NCI-H82 treated with DMSO at 0.1 percent for 48 hours (cell line): Measurements from ENCODE around the gene STK11.

Experiments
- DNase-seq: peaks from one replicate; lab custom pipeline; 2025; ENCODE audit not compliant: unreplicated experiment; lab: John Stamatoyannopoulos, UW

Gene STK11

DNA sequence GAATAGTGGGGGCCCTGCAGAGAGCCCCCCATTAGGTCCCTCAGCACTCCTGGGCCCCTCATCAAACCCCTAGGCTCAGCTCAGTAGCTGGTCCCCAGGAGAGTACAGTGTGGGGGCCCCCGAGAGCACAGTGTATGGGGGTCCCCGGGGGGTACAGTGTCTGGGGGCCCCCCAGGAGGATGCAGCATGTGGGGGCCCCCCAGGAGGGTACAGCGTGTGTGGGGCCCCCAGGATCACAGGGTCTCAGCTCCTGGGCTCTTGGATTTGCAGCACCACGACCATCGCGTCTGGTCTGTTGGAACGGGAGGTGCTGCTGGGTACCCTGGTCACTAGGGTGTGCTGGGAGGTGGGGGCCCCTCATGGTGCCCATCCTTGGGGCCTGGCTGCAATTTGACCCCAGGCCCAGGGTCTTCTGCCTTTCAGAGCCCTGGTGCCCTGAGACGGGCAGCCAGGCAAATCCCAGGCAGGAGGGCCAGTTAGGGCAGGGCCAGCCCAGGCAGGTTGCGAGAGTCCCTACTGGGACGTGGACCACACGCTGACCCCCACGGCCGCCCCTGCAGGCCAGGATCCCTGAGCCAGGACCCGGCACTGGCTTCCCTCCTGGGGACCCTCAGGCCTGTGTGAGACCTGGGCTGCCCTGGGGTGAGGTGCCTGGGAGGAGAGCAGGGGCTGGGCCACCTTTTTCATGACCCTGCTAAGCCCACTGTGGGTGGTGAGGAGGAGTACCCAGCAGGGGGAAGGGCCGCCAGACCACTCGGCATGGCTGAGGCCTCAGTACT is 18.7 kb downstream of the STK11 start:
- no peak for DNase-seq

DNA sequence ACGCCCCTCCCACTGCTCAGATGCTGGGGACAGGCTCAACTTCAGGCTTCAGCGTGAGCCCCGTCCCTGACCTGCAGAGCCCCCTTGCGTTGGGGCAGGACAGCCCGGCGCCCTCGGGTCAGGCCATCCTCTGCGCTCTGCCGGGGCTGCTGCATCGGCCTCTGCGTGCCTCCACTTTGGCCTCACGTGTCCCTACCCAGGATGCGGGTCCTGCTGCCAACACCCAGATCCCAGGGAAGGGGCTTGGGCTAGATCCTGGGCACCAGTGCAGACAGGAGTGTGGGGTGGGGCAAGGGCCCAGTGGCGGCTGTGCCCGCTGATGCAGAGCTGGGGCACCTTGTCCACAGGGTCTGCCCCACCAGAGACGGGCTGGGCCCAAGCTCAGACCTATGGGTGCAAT is 19.3 kb downstream of the STK11 start:
- DNase-seq = no peak

DNA sequence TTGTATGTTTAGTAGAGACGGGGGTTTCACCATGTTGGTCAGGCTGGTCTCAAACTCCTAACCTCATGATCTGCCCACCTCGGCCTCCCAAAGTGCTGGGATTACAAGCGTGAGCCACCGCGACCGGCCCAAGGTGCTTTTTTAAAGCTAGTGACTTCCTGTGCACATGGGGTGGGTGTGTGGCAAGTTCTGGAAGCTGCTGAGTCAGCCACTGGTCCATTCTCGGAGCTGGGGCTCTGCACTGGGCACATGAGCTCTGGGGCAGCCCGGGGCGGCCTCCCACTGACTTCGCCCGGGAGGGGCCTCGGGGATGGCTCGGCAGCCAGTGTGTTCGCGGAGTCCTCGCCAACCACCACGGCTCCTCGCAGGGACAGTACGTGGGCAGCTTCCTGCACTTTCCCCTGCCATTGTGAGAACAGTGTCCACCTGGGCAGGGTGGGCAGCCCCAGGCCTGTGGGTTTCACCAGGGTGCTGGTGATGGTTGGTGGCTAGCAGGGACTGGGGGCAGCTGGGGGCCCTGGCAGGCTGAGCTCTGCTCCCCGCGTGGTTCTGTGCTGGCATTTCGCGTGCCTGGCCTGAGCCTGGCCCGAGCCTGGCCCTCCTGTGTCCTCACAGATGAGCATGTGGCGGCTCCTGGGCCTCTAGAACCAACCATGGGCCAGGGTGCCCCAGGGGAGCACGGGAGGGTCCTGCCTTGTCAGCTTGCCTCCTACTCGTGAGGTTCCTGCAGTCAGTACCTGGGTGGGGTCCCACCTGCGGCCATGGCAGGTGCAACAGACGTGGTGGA is 20.1 kb downstream of the STK11 start:
- DNase-seq = no peak

DNA sequence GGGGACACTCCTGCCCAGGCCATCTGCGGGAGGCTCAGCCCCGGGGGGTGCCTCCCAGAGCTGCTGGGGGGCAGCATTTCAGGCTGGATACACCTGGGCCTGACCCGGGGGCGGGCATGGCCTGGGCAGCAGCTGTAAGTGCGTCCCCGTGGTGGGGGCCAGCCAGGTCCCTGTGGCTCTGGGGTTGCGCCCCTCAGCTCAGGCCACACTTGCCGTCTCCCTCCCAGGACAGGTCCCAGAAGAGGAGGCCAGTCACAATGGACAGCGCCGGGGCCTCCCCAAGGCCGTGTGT is 20.6 kb downstream of the STK11 start:
- no peak for DNase-seq

DNA sequence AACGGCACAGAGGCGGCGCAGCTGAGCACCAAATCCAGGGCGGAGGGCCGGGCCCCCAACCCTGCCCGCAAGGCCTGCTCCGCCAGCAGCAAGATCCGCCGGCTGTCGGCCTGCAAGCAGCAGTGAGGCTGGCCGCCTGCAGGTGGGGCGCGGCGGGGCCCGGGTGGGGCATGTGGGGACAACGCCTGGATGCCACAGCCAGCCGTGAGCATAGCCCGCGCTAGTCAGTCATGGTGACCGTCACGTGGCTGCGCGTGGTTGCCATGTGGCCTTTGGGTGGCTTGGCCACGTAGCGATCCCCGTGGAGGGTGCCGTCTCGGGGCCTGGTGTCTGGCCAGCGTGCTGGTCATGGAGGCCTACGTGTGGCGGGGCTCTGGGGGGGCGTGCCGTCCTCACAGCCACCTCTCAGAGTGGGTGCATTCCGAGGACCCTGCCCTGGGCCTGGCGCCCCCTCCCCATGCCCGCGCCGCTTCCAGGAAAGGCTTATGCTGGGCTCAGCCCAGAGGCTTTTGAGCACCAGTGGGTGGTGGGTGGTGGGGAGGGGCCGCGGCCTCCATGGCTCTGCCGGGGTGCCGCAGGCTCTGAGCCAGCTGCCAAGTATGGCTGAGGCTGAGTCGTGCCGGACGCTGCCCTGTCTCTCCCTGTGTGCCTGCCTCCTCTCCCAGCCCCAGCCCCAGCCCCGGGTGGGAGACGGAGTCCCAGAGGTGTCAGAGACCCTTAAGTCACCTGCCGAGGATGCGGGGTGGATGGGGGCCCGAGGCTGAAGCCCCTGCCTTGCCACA is 21.1 kb downstream of the STK11 start:
- no peak for DNase-seq

DNA sequence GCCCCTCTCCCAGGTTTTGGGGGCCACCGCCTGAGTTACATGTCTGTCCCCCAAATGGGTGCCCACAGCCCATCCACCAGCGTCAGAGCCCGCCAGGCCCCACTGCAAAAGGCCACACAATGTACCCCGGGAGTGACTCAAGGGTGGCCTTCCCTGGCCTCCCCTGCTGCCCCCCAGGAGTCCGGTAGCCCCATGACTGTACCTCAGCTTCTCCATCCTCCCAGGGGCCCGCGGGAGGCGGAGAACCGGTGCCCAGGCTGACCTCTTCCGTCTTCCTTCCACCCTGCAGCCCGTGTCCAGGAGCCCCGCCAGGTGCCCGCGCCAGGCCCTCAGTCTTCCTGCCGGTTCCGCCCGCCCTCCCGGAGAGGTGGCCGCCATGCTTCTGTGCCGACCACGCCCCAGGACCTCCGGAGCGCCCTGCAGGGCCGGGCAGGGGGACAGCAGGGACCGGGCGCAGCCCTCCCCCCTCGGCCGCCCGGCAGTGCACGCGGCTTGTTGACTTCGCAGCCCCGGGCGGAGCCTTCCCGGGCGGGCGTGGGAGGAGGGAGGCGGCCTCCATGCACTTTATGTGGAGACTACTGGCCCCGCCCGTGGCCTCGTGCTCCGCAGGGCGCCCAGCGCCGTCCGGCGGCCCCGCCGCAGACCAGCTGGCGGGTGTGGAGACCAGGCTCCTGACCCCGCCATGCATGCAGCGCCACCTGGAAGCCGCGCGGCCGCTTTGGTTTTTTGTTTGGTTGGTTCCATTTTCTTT is 21.9 kb downstream of the STK11 start:
- no peak for DNase-seq

DNA sequence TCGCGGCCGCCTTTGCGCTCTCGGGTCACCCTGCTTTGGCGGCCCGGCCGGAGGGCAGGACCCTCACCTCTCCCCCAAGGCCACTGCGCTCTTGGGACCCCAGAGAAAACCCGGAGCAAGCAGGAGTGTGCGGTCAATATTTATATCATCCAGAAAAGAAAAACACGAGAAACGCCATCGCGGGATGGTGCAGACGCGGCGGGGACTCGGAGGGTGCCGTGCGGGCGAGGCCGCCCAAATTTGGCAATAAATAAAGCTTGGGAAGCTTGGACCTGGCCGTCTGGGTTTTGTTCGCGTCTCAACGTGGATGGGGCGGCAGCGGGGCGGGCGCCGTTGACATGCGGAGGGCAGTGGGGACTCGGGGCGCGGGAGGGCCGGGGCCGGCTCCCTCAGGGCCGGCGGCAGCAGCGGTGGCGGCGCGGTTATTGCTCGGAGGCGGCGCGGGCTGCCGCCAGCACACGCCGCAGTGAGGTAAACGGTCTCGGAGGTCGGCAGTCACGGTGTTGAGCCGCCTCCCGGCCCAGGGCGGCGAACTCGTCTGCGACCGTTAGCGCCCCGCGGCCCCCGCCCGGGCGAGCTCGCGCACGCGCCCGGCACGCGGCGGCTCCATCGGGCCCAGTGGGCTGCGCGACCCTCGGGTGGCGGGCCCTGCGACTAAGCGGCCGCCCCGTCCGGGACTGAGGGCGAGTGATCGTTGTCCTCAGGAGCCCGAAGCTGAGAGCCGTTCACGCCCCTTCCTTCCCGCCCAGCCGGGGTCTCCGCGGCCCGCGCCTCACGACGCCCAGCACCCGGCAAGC is 22.8 kb downstream of the STK11 start:
- DNase-seq = no peak

DNA sequence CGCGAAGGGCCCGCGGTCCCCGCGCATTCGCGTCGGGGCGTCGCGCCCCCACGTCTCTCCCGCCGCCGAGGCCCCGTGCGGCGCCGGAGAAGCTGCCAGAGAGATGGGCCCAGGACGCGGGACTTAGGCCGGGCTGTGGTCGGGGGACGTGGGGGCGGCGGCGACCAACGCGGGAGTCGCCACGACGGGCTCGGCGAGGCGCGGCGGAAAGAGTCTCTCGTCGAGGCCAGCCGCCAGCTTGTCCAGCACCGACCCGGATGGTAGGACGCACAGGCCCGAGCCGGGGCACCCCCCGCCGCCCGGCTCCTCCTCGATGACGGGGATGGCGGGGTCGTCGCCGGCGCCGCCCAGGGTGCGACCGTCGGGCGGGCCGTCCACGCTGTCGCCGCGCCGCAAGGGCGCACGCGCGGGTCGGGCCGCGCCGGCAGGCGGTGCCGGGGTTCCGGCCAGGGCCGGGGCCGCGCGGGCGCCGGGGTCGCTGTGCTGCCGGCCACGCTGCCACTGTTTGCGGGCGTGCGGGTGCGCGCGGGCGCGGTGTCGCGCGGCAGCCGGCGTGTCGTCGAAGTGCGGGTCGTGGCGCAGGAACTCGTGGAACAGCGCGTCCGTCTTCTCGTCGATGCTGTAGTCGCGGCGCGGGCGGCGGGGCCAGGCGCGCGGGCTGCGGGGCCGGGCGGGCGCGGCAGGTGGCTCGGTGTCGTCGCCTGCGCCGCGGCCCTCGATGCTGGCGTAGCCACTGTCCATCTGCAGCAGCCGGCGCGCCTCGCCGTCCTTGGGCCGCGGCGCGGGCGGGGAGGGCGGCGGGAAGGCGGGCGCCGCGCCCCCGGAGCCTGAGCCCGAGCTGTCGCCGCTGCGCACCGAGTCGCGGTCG is 23.7 kb downstream of the STK11 start:
- DNase-seq = no peak

DNA sequence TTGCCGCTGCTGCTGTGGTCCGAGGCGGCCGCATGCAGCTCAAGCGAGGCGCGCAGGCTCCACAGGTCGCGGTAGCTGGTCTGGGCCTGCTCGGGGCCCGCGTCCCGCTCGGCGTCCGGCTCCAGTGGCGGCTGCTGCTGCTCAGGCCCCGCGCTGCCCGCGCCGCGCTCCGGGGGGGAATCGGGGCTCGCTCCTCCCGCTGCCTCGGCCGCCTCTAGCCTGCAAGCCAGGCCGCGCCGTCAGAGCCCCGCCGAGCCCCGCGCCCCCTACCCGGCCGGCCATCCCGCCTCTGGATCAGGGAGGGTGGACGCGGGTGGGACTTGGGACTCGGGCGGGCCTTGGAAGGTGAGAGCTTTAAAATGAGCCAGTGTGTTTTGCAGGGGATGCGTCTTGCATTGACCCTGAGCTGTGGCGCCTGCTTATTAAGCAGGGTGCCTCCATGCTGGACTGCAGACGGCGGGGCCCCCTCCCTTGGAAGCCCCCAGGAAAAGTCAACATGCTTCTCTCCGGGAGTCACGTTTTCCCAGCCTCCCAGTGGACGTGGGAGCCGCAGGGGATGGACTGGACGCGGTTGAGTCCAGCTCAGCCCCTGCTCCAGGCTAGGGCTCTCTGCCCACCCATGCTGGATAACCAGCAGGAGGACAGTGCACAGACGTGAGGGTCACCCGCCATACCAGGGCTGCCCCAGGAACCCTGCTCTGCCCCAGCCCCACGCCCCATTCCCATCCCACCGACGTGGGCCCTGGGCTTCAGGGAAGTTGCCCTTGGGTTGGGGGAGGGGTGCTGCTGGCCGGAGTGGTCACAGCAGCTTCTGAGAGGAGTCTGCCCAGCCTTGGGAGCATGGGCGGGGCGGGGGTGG is 24.6 kb downstream of the STK11 start:
- no peak for DNase-seq

DNA sequence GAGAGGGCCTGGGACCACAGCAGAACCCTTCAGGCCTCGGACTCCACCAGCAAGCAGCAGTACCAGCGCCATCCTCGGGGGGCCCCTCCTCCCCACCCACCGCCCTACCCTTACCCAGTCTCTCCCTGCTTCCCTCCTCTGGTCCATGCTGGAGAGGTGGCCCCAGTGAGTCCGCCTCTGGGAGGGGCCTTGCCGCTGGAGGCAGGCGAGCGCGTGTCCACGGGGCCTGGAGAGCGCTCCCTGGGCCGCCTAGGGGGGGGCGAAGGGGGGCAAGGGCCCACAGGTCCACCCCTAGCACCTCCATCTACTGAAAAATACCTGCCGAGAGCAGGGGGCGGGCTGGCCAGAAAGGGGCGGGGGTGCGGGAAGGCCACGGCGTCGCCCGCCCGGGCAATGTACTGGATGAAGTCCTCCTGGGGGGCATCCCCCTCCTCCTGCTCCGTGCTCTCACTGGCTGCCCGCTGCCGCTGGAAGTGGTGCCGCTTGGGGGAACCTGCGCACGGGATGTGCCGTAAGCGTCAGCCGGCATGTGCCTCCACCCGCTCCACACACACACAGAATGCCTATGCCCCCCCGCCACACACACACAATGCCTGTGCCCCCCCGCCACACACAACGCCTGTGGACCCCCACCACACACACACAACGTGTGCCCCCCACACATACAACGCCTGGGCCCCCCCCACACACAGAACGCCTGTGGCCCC is 25.4 kb downstream of the STK11 start:
- DNase-seq = no peak

DNA sequence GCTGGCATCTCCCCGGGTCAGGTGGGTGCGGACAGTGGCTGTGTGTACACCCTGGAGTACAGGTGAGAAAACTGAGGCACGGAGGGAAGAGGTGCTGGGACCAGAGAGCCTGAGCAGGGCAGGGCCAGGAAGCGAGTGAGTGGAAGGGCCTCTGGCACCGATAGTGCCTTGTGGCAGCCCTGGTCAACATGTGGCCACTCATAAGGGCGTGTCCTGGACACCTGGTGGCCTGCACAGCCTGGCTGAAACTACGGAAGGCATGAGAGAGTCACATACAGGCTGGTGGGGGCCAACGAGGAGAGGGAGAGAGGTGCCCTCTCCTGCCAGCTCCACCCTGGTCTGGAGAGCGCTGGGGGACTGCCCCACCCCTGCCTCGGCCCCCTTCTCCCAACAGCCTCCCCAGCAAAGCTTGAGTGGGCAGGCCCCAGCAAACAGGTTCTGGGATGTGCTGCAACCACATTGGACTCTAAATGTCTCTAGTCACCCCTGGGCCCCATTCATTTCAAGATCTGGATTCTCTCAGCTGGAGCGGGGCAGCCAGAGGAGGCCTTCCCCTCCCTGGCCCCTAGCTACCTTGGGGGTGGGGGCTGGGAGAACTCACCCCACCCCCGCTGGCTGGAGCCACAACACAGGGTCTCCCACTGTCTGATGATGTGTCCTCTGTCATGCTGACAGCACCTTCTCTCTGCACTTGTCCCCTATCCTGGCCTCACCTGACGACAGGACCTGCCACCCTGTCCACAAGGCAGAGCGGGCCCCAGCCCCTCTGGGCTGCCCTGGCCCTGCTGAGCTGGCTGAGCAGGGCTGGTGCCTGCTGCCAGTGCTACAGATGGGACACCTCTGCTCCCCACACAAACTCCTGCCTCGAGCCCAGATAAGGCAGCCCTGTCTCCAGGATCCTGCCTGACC is 26.4 kb downstream of the STK11 start:
- DNase-seq = no peak

DNA sequence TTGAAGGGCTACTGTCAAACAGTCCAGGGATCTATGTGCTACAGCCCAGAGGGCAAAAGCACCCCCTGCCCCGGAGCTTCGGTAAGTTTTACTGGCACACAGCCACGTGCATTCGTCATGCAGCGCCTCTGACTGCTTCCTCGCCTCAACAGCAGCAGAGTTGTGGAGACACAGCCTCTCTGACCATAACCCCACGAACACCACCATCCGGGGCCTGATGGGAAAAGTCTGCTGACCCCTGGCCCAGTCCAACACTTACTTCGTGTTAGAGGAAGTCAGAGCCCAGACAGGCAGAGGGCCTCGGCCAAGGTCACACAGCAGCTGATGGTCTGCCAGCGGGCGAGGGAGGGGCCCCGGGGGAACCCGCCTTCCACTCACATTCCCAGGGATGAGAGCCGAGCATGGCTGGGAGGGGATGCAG is 27.1 kb downstream of the STK11 start:
- no peak for DNase-seq

DNA sequence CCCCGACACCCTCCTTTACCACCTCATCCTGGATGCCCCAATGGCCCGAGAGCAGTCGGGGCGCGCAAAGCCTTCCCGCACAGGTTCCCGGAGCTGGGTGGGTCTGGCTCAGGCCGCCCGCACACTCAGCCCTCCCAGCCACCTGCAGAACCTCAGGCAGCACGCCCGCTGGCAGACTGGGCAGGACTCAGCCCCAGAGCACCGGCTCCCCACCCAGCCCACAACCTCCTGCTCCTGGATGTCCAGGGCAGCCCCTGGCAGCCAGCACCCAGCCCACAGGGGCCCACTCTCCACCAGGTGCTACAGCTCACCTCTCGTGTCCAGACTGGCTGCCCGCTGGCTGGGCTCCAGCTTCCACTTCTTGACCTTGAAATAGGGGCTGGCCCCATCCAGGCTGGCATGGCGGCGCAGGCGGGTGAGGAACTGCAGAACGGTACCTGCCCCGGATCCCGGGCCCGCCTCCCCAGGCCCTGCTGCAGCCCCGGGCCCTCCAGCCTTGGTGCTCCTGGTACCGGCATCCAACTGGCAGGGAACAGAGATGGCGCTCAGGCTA is 27.6 kb downstream of the STK11 start:
- DNase-seq = no peak

DNA sequence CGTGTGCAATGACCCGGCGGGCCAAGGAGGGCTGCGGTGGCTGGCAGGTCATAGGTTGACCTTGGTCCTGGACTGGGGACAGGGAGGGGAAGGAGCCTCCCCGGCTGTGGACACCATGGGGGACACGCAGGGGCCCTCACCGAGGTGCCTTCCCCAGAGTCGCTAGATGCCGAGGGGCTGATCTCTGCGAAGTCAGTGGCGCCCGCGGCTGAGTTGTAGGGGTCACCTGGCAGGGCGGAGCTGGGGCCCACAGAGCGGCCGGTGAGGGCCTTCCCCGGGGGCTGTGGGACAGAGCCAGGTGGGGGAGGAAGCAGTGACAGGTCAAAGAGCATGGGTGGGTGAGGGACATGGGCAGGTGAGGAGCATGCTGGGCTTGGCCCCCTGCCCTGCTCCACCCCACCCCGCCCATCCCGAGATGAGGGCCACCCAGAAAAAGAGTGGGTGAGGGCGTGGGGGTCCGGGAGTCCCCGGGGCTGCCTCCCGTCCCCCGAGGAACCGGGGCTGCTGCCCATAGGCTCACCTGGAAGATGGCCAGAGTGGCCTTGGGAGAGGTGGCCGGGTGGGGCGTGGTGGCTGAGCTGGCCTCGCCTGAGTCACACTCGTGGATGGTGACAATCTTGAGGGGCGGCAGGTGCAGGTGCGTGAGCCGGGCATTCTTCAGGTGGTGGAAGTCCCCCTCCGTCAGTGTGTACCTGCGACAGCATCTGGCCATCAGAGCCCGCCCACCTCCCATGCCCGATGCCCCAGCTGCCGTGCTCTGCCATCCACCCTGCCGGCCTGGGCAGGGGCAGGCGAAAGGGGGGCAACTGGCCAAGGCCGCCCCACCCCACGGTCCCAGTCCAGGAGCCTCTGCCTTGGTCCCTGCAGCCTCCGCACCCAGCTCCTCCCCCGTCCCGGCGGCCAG is 28.7 kb downstream of the STK11 start:
- no peak for DNase-seq

DNA sequence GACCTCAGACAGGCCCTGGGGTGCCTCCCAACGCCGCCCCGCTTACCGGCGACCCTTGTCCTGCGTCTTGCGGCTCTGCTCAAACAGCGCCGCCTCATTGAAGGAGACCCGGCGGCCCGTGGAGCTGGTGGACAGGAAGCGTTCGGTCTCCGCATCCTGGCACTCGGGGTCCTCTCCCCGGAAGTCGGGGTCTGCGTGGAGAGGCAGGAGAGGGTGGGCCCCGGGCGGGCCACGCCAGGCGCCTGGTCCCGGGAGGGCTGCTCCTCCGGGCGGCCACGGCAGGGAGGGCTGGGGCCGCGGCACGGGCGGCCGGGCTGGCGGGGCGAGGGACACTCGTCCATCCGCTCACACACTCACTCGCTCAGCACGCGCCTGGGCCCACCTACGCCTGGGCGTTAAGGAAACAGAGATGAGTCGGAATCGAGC is 29.4 kb downstream of the STK11 start:
- no peak for DNase-seq
